ENCODE results near the gene TRAF2. TPM values are rescaled to one million over a fixed set of nuclear protein-coding genes. Genes with fewer than 3 reads are reported as not detected.
A peak's percentile ranks its signal among the peaks of the same experiment; 100 is the strongest.

The TRAF2 gene
- total and polyA plus RNA-seq, 9 of the 15 experiments (the other 6 are each of a cell fraction or from before 2014, with no cell fraction given) = 0.24 to 45.2 (median 18.0) TPM

DNA sequence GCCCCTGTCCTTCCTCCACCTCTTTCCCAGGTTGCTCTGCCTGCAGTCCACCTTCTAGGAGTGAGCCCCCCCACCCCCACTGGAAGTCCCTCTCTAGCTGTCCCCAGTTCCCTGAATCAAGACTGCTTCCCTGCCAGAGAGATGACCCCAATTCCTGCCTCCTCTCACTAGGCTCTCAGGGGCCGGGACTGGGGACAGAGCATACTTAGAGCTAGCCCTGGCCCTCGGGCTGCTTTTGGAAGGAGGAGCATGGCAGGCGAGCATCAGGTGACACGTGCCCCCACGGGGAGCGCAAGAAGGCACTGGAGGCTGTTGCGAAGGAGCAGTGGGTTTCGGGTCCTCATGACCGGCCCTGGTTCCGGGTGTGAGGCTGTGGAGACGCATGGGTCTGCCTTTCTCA, 9.7 kb downstream of the TRAF2 start:
- H3K4me1 ChIP-seq (replicated peaks in 1 of 2; ENCODE audit: control insufficient read depth in 2 of 2, insufficient read depth in 2 of 2, low read length in 2 of 2) = peaks cover 0 to 4% of the 10 kb centered on the region in 2 experiments; a peak in 2 of 5 replicates
- peaks cover 58% of the 10 kb centered on the region for H3K79me2 ChIP-seq (ENCODE audit: control insufficient read depth, insufficient read depth, low read length)
- H3K4me2 ChIP-seq (ENCODE audit: insufficient read depth, low read length) = no peak overlapping the region
- DNase-seq (ENCODE audit: extremely low read depth in 1 of 4, low spot score in 3 of 4) (no peak), ATAC-seq (no peak), FAIRE-seq (no peak)
- in situ Hi-C loops (cut with MboI) = no loop called here
- BruUV-seq (replicated peaks) = no TSS peak
- POLR2A ChIA-PET = no interaction called here
- no peaks in the 10 kb centered on the region for H3K27me3 ChIP-seq (ENCODE audit: control insufficient read depth in 2 of 2, insufficient read depth in 2 of 2, low read length in 2 of 2)
- CTCF ChIA-PET (ENCODE audit: low intra/inter-chr PET ratio) = no interaction called here
- peaks cover 3% of the 10 kb centered on the region for H3K9me1 ChIP-seq (ENCODE audit: control insufficient read depth, insufficient read depth, low read length)
- H3K27ac ChIP-seq (ENCODE audit: extremely low read depth, low read depth, low read length) = no peak overlapping the region
- no peak overlapping the region for H2AFZ ChIP-seq (ENCODE audit: low read depth, low read length)
- no peaks in the 10 kb centered on the region for H3K9me3 ChIP-seq (replicated peaks; ENCODE audit: control insufficient read depth, insufficient read depth, low read depth, low read length)
- intact Hi-C loops (cut with micrococcal nuclease) = no loop called here
- H3K36me3 ChIP-seq (ENCODE audit: control insufficient read depth, insufficient read depth, low read length) = peaks cover 67% of the 10 kb centered on the region
- no peak for TF ChIP-seq ZNF586 (CRISPR knock-in tag; conservative IDR thresholded peaks at IDR 0.05)
- no peak for TF ChIP-seq NUFIP1 (IDR thresholded peaks at IDR 0.05; ENCODE audit: partially characterized antibody)
- TF ChIP-seq PCBP1 (IDR thresholded peaks at IDR 0.05; ENCODE audit: low read depth, low read length, poor library complexity, severe bottlenecking) = no peak
- no peak for TF ChIP-seq GABPB1 (CRISPR knock-in tag; IDR thresholded peaks at IDR 0.05)
- no peak for TF ChIP-seq STAT5B (CRISPR knock-in tag; IDR thresholded peaks at IDR 0.05)
- TF ChIP-seq CTCFL (IDR thresholded peaks at IDR 0.05; ENCODE audit: borderline replicate concordance, insufficient read depth, low read depth, low read length, poor library complexity, severe bottlenecking) = no peak
- no peak for TF ChIP-seq CUX1 (CRISPR knock-in tag; IDR thresholded peaks at IDR 0.05)
- TF ChIP-seq KLF6 (CRISPR knock-in tag; IDR thresholded peaks at IDR 0.05; ENCODE audit: borderline replicate concordance) = no peak
- TF ChIP-seq, protein P1, sequence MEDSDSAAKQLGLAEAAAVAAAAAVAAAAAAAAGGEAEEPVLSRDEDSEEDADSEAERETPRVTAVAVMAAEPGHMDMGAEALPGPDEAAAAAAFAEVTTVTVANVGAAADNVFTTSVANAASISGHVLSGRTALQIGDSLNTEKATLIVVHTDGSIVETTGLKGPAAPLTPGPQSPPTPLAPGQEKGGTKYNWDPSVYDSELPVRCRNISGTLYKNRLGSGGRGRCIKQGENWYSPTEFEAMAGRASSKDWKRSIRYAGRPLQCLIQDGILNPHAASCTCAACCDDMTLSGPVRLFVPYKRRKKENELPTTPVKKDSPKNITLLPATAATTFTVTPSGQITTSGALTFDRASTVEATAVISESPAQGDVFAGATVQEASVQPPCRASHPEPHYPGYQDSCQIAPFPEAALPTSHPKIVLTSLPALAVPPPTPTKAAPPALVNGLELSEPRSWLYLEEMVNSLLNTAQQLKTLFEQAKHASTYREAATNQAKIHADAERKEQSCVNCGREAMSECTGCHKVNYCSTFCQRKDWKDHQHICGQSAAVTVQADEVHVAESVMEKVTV (CRISPR knock-in tag; IDR thresholded peaks at IDR 0.05) = no peak
- no peak for TF ChIP-seq NR2F6 (CRISPR knock-in tag; IDR thresholded peaks at IDR 0.05)
- no peak for TF ChIP-seq EGR1 (conservative IDR thresholded peaks at IDR 0.05)
- 79% methylated on average over 11 of the region's 11 CpGs for WGBS (ENCODE audit: insufficient coverage, low coverage, missing lambda C conversion rate)
- H4K20me1 ChIP-seq (replicated peaks; ENCODE audit: control insufficient read depth, insufficient read depth, low read length) = peaks cover 14% of the 10 kb centered on the region
- H3K9ac ChIP-seq (ENCODE audit: insufficient read depth in 1 of 2, low read depth in 2 of 2, low read length in 2 of 2) = peak overlapping the region in 1 of 2 experiments; percentile 71; a peak in 1 of 4 replicates
- H3K4me3 ChIP-seq = no peak overlapping the region
